Prostate gland (tissue), 2 donors: ENCODE measurements around the gene MINK1. TPM values are rescaled to one million over a fixed set of nuclear protein-coding genes. Genes with fewer than 3 reads are reported as not detected.

ENCODE experiments used
- DNase-seq: peaks from one replicate; pipeline ENCODE4 v3.0.0-alpha.2; 2019; ENCODE audit warnings: low spot score
- H3K27ac ChIP-seq, 2 donors: fragments of 200-600 bp; sonication (generic); 2 replicates each; pipeline ENCODE4 v1.5.1; 2017 to 2019
- H3K27me3 ChIP-seq: fragments of 200-600 bp; sonication (generic); replicated peaks from 2 replicates; pipeline ENCODE4 v1.5.1; 2019; ENCODE audit not compliant: insufficient read depth
- H3K36me3 ChIP-seq, 2 donors: fragments of 200-600 bp; sonication (generic); 1 replicate in 1 of 2; 2 replicates in 1 of 2; pipeline versions ENCODE4 v1.5.1 to v1.8.1; 2017 to 2019
- H3K4me1 ChIP-seq: fragments of 200-600 bp; sonication (generic); replicated peaks from 2 replicates; pipeline ENCODE4 v1.5.1; 2019
- H3K4me3 ChIP-seq, 2 donors: fragments of 200-600 bp; sonication (generic); 2 replicates each; pipeline ENCODE4 v1.5.1; 2017 to 2019
- H3K9me3 ChIP-seq: fragments of 200-600 bp; sonication (generic); 2 replicates; pipeline ENCODE4 v1.5.1; 2017
- POLR2A ChIP-seq: fragments of 450-650 bp; IDR thresholded peaks from one replicate; pipeline ENCODE4 v1.6.1; 2016; ENCODE audit warnings: antibody characterized with exemption, mild to moderate bottlenecking
- POLR2AphosphoS5 ChIP-seq: sonication (generic); formaldehyde crosslinking; IDR thresholded peaks from one replicate; pipeline ENCODE4 v1.6.1; 2017; ENCODE audit warnings: antibody characterized with exemption
- WGBS: methylation state at CpG from one replicate; pipeline ENCODE4 v1.1.5; 2018; 5-methylcytosine and 5-hydroxymethylcytosine counted together
- intact Hi-C: fragments of 100-400 bp; cut with DNase I; formaldehyde crosslinking; loops from one replicate; pipeline ENCODE4 v1.14.2; 2022
- total RNA-seq, 2 donors: library from RNA; depleted of rRNA; stranded (reverse); fragments of >200 nt; gene quantifications; one replicate each; pipeline ENCODE4 v1.1.0, GENCODE V29; 2016
- TF ChIP-seq, protein P1 (sequence below), 4 experiments: fragments of 200-600 bp in 2 of 4; fragments of 450-650 bp in 2 of 4; sonication (generic) in 2 of 4; IDR thresholded peaks; 1 replicate in 3 of 4; 2 replicates in 1 of 4; pipeline ENCODE4 v1.5.1; 2016 to 2019; ENCODE audit warnings: antibody characterized with exemption in 4 of 4, mild to moderate bottlenecking in 2 of 4, moderate library complexity in 2 of 4

The MINK1 gene
- total RNA-seq, 2 donors from 2014 or later, result 53.0 to 136 TPM

DNA sequence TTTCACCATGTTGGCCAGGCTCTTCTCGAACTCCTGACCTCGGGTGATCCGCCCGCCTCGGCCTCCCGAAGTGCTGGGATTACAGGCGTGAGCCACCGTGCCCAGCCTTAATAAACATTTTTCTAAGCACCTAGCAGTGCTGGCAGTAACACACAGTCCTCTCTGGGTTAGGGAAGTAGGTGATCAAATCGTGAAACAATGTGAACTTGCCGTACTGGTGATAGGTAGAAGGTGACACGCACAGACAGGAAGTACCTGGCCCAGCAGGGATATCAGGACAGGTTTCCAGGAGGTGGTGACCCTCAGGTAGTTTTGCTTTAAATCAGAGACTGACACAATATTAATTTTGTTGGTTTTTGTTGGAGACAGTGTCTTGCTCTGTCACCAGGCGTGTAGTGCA, 21.7 kb upstream of the MINK1 start:
- TF ChIP-seq POLR2A, result no peak
- no peak for TF ChIP-seq POLR2AphosphoS5
- TF ChIP-seq, protein P1, sequence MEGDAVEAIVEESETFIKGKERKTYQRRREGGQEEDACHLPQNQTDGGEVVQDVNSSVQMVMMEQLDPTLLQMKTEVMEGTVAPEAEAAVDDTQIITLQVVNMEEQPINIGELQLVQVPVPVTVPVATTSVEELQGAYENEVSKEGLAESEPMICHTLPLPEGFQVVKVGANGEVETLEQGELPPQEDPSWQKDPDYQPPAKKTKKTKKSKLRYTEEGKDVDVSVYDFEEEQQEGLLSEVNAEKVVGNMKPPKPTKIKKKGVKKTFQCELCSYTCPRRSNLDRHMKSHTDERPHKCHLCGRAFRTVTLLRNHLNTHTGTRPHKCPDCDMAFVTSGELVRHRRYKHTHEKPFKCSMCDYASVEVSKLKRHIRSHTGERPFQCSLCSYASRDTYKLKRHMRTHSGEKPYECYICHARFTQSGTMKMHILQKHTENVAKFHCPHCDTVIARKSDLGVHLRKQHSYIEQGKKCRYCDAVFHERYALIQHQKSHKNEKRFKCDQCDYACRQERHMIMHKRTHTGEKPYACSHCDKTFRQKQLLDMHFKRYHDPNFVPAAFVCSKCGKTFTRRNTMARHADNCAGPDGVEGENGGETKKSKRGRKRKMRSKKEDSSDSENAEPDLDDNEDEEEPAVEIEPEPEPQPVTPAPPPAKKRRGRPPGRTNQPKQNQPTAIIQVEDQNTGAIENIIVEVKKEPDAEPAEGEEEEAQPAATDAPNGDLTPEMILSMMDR (IDR thresholded peaks at IDR 0.05), result no peak
- H3K4me1 ChIP-seq, result peaks cover 4% of the 10 kb centered on the region
- 94% methylated on average over 12 of the region's 12 CpGs for WGBS
- no peaks in the 10 kb centered on the region for H3K36me3 ChIP-seq
- H3K4me3 ChIP-seq, result no peak overlapping the region
- no peaks in the 10 kb centered on the region for H3K27me3 ChIP-seq
- H3K9me3 ChIP-seq, result no peaks in the 10 kb centered on the region
- intact Hi-C loops, result no loop called here
- no peak overlapping the region for H3K27ac ChIP-seq
- no peak for DNase-seq

DNA sequence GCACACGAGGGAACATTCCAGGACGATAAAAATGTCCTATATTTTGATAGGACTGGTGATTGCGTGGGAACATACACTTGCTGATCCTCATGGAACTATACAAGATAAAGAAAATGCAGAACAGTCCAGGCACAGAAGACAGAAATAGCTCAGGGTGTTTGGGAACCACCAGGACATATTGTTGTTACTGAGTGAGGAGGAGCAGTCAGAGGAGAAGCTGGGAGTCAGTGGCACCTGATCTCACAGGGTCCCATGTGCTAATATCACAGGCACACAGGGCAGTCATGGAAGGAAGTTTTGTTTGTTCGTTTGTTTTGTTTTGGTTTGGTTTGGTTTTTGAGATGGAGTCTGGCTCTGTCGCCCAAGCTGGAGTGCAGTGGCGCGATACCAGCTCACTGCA, 20.4 kb upstream of the MINK1 start:
- 90% methylated on average over 7 of the region's 7 CpGs for WGBS
- DNase-seq, result no peak

DNA sequence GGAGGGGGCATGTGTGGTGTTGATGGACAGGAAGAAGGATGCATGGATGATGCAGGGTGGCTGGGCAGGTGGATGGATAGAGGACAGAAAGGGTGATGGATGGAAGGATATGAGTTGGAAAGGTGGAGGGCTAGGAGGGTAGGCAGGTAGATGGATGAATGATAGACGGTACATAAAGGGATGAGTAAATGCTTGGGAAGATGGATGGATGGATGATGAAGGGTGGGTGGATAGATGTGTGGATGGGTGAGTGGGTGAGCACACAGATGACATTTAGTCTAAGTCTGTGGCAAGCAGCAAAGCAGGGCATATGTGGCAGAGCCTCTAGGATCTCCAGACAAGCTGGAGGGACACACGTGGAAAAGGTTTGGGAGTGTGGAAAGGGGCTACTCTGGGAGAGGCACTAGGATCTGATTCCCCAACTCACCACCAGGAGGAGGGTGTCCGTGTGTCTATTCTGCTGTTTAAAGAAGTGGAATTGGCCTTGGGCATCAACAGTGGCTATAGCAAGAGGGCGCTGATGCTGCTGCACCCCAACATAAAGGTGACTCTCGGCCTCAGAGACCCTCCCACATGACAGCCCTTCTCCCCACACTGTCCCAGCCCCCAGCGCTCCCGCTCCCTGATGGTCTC, 18.0 kb upstream of the MINK1 start:
- no peak for DNase-seq
- H3K27ac ChIP-seq, result no peak overlapping the region
- 77% methylated on average over 7 of the region's 7 CpGs for WGBS
- H3K27me3 ChIP-seq, result no peaks in the 10 kb centered on the region
- peaks cover 0 to 6% of the 10 kb centered on the region in 2 donors for H3K36me3 ChIP-seq
- H3K4me1 ChIP-seq, result no peaks in the 10 kb centered on the region
- no peaks in the 10 kb centered on the region for H3K9me3 ChIP-seq
- TF ChIP-seq POLR2AphosphoS5 (no peak), POLR2A (no peak)
- TF ChIP-seq, protein P1 (IDR thresholded peaks at IDR 0.05), result no peak
- intact Hi-C loops, result no loop called here
- no peak overlapping the region for H3K4me3 ChIP-seq

More for the DNA sequence above, 20.4 kb upstream of the MINK1 start:
- TF ChIP-seq POLR2AphosphoS5 (no peak), POLR2A (no peak)
- TF ChIP-seq, protein P1 (IDR thresholded peaks at IDR 0.05), result no peak
- Histone ChIP-seq H3K27ac (no peak overlapping the region), H3K4me1 (peaks cover 4% of the 10 kb centered on the region), H3K36me3 (peaks cover 0 to 6% of the 10 kb centered on the region in 2 donors), H3K27me3 (no peaks in the 10 kb centered on the region), H3K9me3 (no peaks in the 10 kb centered on the region), H3K4me3 (no peak overlapping the region)
- intact Hi-C loops, result no loop called here

DNA sequence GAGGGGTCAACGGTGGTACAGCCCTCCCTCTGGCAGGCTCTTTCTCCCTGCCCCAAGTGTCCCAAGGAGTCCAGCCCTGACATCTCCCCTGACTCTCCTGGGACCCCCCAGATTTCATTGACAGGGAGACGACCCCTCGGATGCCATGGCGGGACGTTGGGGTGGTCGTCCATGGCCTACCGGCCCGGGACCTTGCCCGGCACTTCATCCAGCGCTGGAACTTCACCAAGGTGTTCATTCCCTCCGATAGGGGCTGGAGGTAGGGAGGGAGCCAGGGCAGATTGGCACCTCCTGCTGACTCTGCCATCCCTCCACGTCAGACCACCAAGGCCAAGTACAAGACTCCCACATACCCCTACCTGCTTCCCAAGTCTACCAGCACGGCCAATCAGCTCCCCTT, 16.3 kb upstream of the MINK1 start:
- 93% methylated on average over 13 of the region's 13 CpGs for WGBS
- TF ChIP-seq POLR2AphosphoS5, result no peak
- TF ChIP-seq, protein P1 (IDR thresholded peaks at IDR 0.05), result no peak
- no peak for TF ChIP-seq POLR2A
- no peak overlapping the region for H3K27ac ChIP-seq
- no peaks in the 10 kb centered on the region for H3K9me3 ChIP-seq
- intact Hi-C loops, result no loop called here
- no peaks in the 10 kb centered on the region for H3K27me3 ChIP-seq
- no peak overlapping the region for H3K4me3 ChIP-seq
- H3K4me1 ChIP-seq, result no peaks in the 10 kb centered on the region
- peaks cover 0 to 6% of the 10 kb centered on the region in 2 donors for H3K36me3 ChIP-seq
- no peak for DNase-seq

DNA sequence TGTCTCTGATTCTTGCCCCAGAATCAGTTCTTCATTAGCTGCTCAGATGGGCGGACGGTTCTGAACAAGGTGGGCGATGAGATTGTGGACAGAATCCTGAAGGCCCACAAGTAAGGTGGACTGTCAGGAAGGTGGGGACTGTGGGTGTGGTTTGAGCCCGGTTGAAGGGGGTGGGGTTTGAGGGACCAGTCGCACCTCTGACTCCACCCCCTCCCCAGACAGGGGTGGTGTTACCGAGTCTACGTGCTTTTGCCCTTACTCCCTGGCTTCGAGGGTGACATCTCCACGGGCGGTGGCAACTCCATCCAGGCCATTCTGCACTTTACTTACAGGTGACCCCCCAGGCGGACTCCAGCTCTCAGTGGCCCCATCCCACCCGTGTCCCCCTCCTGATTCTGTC, 14.9 kb upstream of the MINK1 start:
- H3K27ac ChIP-seq, result no peak overlapping the region
- DNase-seq, result no peak
- H3K36me3 ChIP-seq, result peaks cover 0 to 6% of the 10 kb centered on the region in 2 donors
- H3K9me3 ChIP-seq, result no peaks in the 10 kb centered on the region
- TF ChIP-seq, protein P1 (IDR thresholded peaks at IDR 0.05), result no peak
- no peak for TF ChIP-seq POLR2A
- intact Hi-C loops, result no loop called here
- WGBS, result 77% methylated on average over 12 of the region's 12 CpGs
- no peaks in the 10 kb centered on the region for H3K27me3 ChIP-seq
- no peaks in the 10 kb centered on the region for H3K4me1 ChIP-seq
- H3K4me3 ChIP-seq, result no peak overlapping the region
